ENCODE data around the gene ODAD3.

Gene ODAD3

GRCh38 chr19:11444059-11444458 is 9.1 kb upstream of the ODAD3 start:
- H3K27me3 ChIP-seq (ENCODE audit: low read length): no peaks in the 10 kb centered on the region
- H3K9me2 ChIP-seq (replicated peaks; ENCODE audit: insufficient read depth, low read length): no peaks in the 10 kb centered on the region
- H3K79me2 ChIP-seq (ENCODE audit: insufficient read depth, low read length): no peaks in the 10 kb centered on the region
- H3K9ac ChIP-seq (ENCODE audit: low read length): no peak overlapping the region
- H2AFZ ChIP-seq (ENCODE audit: low read depth, low read length, severe bottlenecking): no peak overlapping the region
- no peak overlapping the region for H3K4me3 ChIP-seq (ENCODE audit: insufficient read depth, low read length, poor library complexity, severe bottlenecking)
- H3F3A ChIP-seq (ENCODE audit: insufficient read depth): no peaks in the 10 kb centered on the region
- H3K27ac ChIP-seq (ENCODE audit: low read depth, low read length): no peak overlapping the region
- H3K4me2 ChIP-seq (ENCODE audit: low read depth, low read length, poor library complexity, severe bottlenecking): no peak overlapping the region
- no peaks in the 10 kb centered on the region for H4K20me1 ChIP-seq (ENCODE audit: low read depth, low read length)
- H3K36me3 ChIP-seq (ENCODE audit: low read length): no peaks in the 10 kb centered on the region
- no peak for TF ChIP-seq EZH2phosphoT487 (conservative IDR thresholded peaks at IDR 0.05; ENCODE audit: low read length)
- TF ChIP-seq CTCF (IDR thresholded peaks at IDR 0.05; ENCODE audit: insufficient read depth, low read length, poor library complexity, severe bottlenecking): no peak
- H3K9me3 ChIP-seq (ENCODE audit: insufficient read depth, low read length): no peaks in the 10 kb centered on the region

- Histone ChIP-seq H3K27me3 (ENCODE audit: low read length) (no peaks in the 10 kb centered on the region), H3K79me2 (ENCODE audit: insufficient read depth, low read length) (peaks cover 11% of the 10 kb centered on the region), H3K9me2 (replicated peaks; ENCODE audit: insufficient read depth, low read length) (no peaks in the 10 kb centered on the region), H3K9me3 (ENCODE audit: insufficient read depth, low read length) (no peaks in the 10 kb centered on the region), H3F3A (ENCODE audit: insufficient read depth) (no peaks in the 10 kb centered on the region), H4K20me1 (ENCODE audit: low read depth, low read length) (no peaks in the 10 kb centered on the region), H2AFZ (ENCODE audit: low read depth, low read length, severe bottlenecking) (no peak overlapping the region), H3K9ac (ENCODE audit: low read length) (peak overlapping the region; percentile 11; the same call in 1 of the 2 replicates), H3K36me3 (ENCODE audit: low read length) (no peaks in the 10 kb centered on the region), H3K27ac (ENCODE audit: low read depth, low read length) (no peak overlapping the region), H3K4me3 (ENCODE audit: insufficient read depth, low read length, poor library complexity, severe bottlenecking) (no peak overlapping the region), H3K4me2 (ENCODE audit: low read depth, low read length, poor library complexity, severe bottlenecking) (no peak overlapping the region)
- TF ChIP-seq EZH2phosphoT487 (conservative IDR thresholded peaks at IDR 0.05; ENCODE audit: low read length): no peak
- TF ChIP-seq CTCF (IDR thresholded peaks at IDR 0.05; ENCODE audit: insufficient read depth, low read length, poor library complexity, severe bottlenecking): no peak
These were observed 3.0 kb upstream of the ODAD3 start for GRCh38 chr19:11437955-11438354.

GRCh38 chr19:11435833-11436313 is 952 bp upstream of the ODAD3 start:
- Histone ChIP-seq H3K4me2 (ENCODE audit: low read depth, low read length, poor library complexity, severe bottlenecking) (peak overlapping the region; percentile 71), H3K79me2 (ENCODE audit: insufficient read depth, low read length) (peaks cover 11% of the 10 kb centered on the region), H3K4me3 (ENCODE audit: insufficient read depth, low read length, poor library complexity, severe bottlenecking) (peak overlapping the region; percentile 83), H3K9me2 (replicated peaks; ENCODE audit: insufficient read depth, low read length) (no peaks in the 10 kb centered on the region), H3K36me3 (ENCODE audit: low read length) (no peaks in the 10 kb centered on the region), H3K9me3 (ENCODE audit: insufficient read depth, low read length) (no peaks in the 10 kb centered on the region), H4K20me1 (ENCODE audit: low read depth, low read length) (no peaks in the 10 kb centered on the region), H3F3A (ENCODE audit: insufficient read depth) (no peaks in the 10 kb centered on the region), H3K27me3 (ENCODE audit: low read length) (no peaks in the 10 kb centered on the region), H3K27ac (ENCODE audit: low read depth, low read length) (peak overlapping the region; percentile 39), H2AFZ (ENCODE audit: low read depth, low read length, severe bottlenecking) (peak overlapping the region; percentile 50), H3K9ac (ENCODE audit: low read length) (peak overlapping the region; percentile 80)
- TF ChIP-seq EZH2phosphoT487 (conservative IDR thresholded peaks at IDR 0.05; ENCODE audit: low read length) (no peak), CTCF (IDR thresholded peaks at IDR 0.05; ENCODE audit: insufficient read depth, low read length, poor library complexity, severe bottlenecking) (no peak)
